ENCODE results near the gene RBM39. TPM values are rescaled to one million over a fixed set of nuclear protein-coding genes. Genes with fewer than 3 reads are reported as not detected.

The RBM39 gene
- total and polyA plus RNA-seq, 9 of the 15 experiments (the other 6 are each of a cell fraction or from before 2014, with no cell fraction given): 143 to 319 (median 228) TPM

GRCh38 chr20:35664466-35665206 lies 77.4 kb downstream of the RBM39 start, which contains the start of the genes CPNE1 and RBM12 (continued):
- TF ChIP-seq BRCA1 (IDR thresholded peaks at IDR 0.05) (no peak), BRCA1 (CRISPR knock-in tag; IDR thresholded peaks at IDR 0.05) (no peak), ERF (CRISPR knock-in tag; IDR thresholded peaks at IDR 0.05) (no peak), BRD9 (IDR thresholded peaks at IDR 0.05; ENCODE audit: low read depth, partially characterized antibody) (no peak), ZNF197 (CRISPR knock-in tag; IDR thresholded peaks at IDR 0.05; ENCODE audit: low read depth) (0 out of 2 replicates have a peak, but pooled peaks have one; percentile 53), HNRNPL (IDR thresholded peaks at IDR 0.05; ENCODE audit: low read depth, low read length) (0 out of 2 replicates have a peak, but pooled peaks have one; percentile 61), HMGXB4 (CRISPR knock-in tag; IDR thresholded peaks at IDR 0.05) (peak; percentile 80; the same call in 1 of the 2 replicates), GABPB1 (CRISPR knock-in tag; IDR thresholded peaks at IDR 0.05) (peak; percentile 76), POLR2H (tag; IDR thresholded peaks at IDR 0.05; ENCODE audit: low read depth) (peak; percentile 96), RBM17 (IDR thresholded peaks at IDR 0.05; ENCODE audit: borderline replicate concordance, low read depth, low read length) (no peak), GTF2A2 (tag; IDR thresholded peaks at IDR 0.05) (peak; percentile 56; the same call in 1 of the 2 replicates), KDM5B (IDR thresholded peaks at IDR 0.05; ENCODE audit: insufficient replicate concordance, low read depth, low read length) (peak; percentile 96), SMC3 (conservative IDR thresholded peaks at IDR 0.05; ENCODE audit: insufficient read depth, low read depth, low read length) (no peak), SMARCE1 (IDR thresholded peaks at IDR 0.05) (no peak), ZNF740 (CRISPR knock-in tag; IDR thresholded peaks at IDR 0.05) (peak; percentile 51; the same call in 1 of the 2 replicates), ZNF740 (tag; IDR thresholded peaks at IDR 0.05) (no peak), NONO (IDR thresholded peaks at IDR 0.05; ENCODE audit: low read depth in 2 of 2, low read length in 1 of 2) (peak; percentile 75 to 91), ZFPM2 (CRISPR knock-in tag; IDR thresholded peaks at IDR 0.05) (no peak), LEF1 (IDR thresholded peaks at IDR 0.05) (no peak), ATF1 (CRISPR knock-in tag; IDR thresholded peaks at IDR 0.05) (peak; percentile 41; the same call in 1 of the 2 replicates), ATF1 (tag; IDR thresholded peaks at IDR 0.05) (peak; percentile 95), CREB5 (CRISPR knock-in tag; IDR thresholded peaks at IDR 0.05) (0 out of 2 replicates have a peak, but pooled peaks have one; percentile 3), CCNT2 (IDR thresholded peaks at IDR 0.05; ENCODE audit: borderline replicate concordance, extremely low read depth, insufficient read length, low read depth, low read length) (peak; percentile 81), NCOR1 (IDR thresholded peaks at IDR 0.05) (0 out of 2 replicates have a peak, but pooled peaks have one; percentile 23), HDAC8 (tag; IDR thresholded peaks at IDR 0.05) (0 out of 2 replicates have a peak, but pooled peaks have one; percentile 75), SOX6 (IDR thresholded peaks at IDR 0.05) (peak; percentile 19; the same call in 1 of the 2 replicates)
